NCI-H82 treated with DMSO at 0.1 percent for 48 hours (cell line): Measurements from ENCODE around the gene CAMSAP2.
"Not testable (repeated sequence)": the region's sequence is repeated elsewhere in the genome, so short reads cannot be mapped to it uniquely, and the experiment has no call there.

ENCODE experiments used
- DNase-seq: peaks from one replicate; lab custom pipeline; 2025; ENCODE audit not compliant: unreplicated experiment; lab: John Stamatoyannopoulos, UW

CAMSAP2 gene

DNA sequence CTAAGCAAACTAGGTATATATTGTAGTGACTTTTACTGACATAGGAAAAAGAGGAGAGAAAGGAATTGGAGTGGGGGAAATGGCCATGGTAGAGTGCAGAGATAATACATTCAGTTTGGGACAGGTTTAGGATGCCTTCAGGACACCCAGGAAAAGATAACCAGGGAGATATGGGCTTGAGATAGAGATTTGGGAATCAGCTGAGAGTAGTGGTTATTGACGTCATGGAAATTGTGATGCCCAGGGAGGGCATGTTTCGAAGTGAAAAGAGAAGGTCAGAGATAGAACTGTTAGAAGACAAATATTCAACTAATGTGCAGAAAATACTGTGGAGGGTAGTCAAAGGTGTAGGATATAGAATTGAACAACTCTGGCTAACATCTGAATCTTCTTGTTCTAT, 40.6 kb downstream of the CAMSAP2 start:
- DNase-seq = no peak

- DNase-seq = no peak
These were observed 42.1 kb downstream of the CAMSAP2 start for GRCh38 chr1:200780545-200781369.

DNA sequence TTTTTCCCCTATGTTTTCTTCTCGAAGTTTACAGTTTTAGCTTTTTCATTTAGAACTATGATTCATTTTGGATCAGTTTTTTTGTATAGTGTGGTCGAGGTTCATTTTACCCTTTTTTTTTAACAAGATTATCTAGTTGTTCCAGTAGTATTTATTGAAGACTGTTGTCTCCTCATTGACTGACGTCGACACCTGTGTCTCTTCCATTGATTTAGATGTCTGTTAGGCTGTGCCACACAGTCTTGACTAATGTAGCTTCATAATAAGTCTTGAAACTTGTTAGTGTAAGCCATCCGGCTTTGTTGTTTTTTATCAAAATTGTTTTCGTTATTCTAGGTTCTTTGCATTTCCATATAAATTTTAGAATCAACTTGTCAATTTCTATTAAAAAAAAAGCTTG, 45.2 kb downstream of the CAMSAP2 start:
- no peak for DNase-seq

DNA sequence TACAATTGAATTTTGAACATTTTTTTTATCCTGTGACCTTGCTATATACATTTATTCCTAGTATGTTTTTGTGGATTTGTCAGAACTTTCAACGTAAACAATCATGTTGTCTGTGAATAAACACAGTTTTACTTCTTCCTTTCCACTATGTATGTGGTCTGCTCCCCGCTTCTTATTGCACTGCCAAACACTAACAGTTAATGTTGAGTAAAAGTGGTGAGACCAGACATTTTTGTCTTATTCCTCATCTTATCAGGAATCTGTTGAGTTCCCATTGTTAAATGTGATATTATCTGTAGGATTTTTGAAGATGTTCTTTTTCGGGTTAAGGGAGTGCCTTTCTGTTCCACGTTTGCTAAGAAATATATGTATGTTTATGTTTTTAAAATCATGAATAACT, 45.9 kb downstream of the CAMSAP2 start:
- DNase-seq = no peak

DNA sequence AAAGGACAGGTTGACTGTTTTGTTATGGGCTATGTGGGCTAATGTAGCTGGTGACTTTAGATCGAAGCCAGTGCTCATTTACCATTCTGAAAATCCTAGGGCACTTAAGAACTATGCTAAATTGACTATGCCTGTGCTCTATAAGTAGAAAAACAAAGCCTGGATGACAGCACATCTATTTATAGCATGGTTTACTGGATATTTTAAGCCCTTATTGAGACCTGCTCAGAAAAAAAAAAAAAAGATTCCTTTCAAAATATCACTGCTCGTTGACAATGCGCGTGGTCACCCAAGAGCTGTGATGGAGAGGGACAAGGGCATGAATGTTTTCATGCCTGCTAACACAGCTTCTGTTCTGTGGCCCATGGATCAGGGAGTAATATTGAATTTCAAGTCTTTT, 48.1 kb downstream of the CAMSAP2 start:
- no peak for DNase-seq

- no peak for DNase-seq
These were observed 49.2 kb downstream of the CAMSAP2 start for GRCh38 chr1:200787896-200788387.

DNA sequence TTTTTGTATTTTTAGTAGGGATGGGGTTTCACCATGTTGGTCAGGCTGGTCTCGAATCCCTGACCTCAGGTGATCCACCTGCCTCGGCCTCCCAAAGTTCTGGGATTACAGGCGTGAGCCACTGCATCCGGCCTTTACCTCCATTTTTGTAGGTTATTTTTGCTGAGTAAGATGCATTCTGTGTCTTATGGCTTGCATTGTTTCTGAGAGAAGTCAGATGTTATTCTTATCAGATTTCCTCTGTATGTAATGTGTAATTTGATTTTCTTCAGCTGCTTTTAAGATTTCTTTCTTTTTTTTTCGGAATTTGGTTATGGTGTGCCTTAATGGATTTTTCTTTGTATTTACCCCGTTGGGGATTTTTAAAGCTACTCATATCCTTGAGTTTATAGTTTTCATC, 52.3 kb downstream of the CAMSAP2 start:
- DNase-seq = not testable (repeated sequence)

- no peak for DNase-seq
These were observed 55.0 kb downstream of the CAMSAP2 start for GRCh38 chr1:200793677-200794076.

DNA sequence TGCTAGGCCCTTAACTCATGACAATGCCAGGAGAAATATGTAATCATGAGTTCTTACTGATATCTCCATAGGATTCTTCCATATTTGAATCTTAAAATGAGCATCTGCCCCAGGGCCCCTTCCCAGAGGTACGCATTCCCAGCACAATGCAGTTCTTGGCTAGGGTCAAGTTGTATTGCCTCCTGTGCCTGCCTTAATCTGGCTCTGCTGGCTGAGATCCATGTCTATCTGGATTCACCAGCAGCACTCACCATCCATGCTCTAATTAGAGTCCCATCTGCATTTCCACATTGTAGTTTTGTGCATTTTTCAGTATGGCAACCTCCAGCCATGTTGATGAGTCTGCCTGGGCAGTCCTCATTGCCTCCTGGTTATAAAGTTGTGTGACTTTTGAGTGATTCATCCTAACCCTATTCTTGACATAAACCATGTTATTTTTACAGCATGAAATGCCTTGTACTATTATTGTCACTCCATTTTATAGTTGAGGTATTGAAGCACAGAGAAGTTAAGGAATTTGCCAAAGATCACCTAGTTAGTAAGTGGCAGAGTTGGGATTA, 55.9 kb downstream of the CAMSAP2 start:
- no peak for DNase-seq

GRCh38 chr1:200795156-200795555, 56.5 kb downstream of the CAMSAP2 start:
- no peak for DNase-seq

DNA sequence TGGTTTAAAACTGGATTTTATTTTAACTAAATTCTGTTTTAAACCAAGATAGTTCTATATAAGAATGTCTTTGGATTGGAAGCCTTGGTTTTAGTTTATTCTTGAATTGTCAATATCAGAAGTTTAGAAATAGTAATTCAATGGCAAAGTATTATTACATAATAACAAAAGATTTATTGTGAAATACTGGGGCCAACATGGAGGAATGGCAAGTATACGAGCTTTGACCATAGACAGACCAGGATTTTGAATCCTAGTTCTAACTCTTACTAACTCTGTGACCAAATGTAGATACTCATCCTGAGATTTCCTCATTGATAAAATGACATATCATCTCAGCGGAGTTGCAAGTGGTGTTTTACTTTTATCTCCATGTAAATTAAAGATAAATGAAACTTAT, 63.3 kb downstream of the CAMSAP2 start:
- no peak for DNase-seq

DNA sequence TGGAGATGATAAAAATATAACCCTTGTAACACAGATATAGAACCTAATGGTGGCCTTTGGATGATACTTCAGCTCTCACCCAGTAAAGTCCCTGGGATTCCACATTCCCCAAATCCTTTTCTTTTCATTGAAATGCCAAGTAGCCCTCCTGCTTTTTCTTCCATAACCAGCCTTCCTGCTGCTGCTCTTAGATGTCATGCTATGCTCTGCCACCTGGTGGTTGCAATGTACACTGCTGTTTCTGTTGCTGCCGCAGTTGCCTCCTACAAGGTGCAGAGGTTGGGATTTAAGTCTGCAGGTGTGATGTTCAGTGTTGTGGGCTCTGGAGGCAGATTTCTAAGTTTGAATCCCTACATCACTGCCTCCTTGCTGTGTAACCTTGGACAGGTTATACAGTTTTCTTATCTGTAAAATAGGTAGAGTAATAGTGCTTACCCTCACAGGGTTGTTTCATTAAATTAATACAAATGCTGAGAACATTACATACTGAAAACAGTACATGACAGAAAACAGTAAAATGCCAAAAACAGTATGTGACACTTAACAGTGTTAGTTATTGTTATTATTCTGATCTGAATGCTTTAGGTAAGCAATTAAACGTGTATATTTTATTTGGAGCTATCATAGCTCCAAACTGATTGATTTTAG, 64.3 kb downstream of the CAMSAP2 start:
- DNase-seq = peak; percentile 76

GRCh38 chr1:200805719-200806118, 67.0 kb downstream of the CAMSAP2 start:
- DNase-seq = no peak

DNA sequence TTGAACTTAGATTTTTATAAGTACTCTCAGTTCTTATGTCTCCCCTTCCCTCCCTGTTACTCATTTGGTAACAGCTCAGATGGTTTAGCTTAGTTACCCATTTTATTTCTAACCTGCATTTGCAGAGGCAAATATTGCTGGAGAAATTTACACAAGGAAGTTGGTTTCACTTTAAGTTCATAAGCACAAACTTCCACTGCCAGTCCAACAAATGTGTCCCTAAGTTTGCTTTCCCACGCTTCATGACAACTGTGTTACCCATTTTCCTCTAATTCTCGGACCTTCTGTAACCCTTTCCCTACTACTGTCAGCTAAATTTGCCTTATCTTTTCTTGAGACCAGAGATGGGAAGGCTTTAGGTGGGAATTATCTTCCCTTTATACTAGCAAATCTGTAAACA, 70.2 kb downstream of the CAMSAP2 start:
- DNase-seq = no peak

DNA sequence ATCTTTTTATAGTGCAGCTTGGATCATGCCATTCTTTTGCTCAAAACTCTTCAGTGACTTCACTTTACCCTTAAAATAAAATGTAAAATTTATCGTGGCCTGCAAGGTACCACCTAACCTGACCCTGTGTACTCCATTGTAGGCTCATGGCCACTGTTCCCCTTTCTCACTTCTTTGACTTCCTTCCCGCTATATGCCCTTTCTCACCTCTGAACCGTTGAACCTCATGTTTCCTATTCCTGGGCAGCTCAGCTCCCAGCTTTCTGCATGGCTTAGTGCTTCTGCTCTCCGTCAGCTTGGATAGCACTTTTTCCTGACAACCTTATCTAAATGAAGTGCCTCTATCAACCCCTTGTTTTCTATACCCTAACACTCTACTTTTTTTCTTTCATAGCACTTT, 73.0 kb downstream of the CAMSAP2 start:
- no peak for DNase-seq

- DNase-seq = not testable (repeated sequence)
These were observed 78.0 kb downstream of the CAMSAP2 start for GRCh38 chr1:200816624-200817224.

- no peak for DNase-seq
These were observed 79.6 kb downstream of the CAMSAP2 start for GRCh38 chr1:200818248-200818647.

DNA sequence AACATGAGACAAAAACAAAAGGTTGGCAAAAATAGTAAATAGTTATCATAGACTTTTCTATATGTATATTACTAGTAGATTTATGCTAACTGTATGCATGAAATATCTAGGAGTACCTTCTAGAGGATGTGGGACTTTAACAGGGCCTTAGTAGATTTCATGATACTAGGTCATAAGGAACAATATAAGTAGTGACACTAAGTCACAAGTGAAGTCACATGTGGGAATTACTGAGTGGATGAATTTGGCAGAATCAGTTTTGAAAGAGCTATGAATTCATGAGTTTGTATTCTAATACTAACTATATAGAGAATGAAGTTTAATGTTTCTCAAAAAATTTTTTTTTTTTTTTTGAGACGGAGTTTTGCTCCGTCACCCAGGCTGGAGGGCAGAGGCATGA, 81.0 kb downstream of the CAMSAP2 start:
- DNase-seq = no peak

GRCh38 chr1:200831091-200831490, 92.4 kb downstream of the CAMSAP2 start:
- DNase-seq = no peak

DNA sequence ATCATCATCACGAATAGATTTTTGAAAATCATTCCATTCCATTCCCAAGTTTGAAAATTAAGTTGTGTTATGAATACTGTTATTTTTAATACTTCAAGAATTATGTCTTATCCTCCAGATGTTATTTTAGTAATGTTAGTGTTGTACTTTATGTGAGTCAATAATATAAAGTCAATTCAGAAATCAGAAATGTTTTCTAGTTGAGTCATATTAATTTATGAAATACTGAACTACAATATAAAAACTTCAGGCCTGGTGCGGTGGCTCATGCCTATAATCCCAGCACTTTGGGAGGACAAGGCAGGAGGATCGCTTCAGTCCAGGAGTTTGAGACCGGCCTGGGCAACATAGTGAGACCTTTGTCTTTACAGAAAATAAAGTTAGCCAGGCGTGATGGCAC, 95.7 kb downstream of the CAMSAP2 start:
- no peak for DNase-seq

GRCh38 chr1:200836213-200836612, 97.5 kb downstream of the CAMSAP2 start:
- DNase-seq = no peak
